PC-9 (cell line): ENCODE results near the gene NIPA2. TPM values are rescaled to one million over a fixed set of nuclear protein-coding genes. Genes with fewer than 3 reads are reported as not detected.

Experiments
- BruUV-seq: library from RNA; stranded (reverse); fragments of 400-500 nt; replicated peaks from 2 replicates; lab custom pipeline; 2021; lab: Mats Ljungman, UMichigan
- CTCF ChIA-PET: fragments of 300-600 bp; sonication (Branson Sonifier 250); formaldehyde crosslinking; loops from one replicate; lab custom pipeline; 2022; ENCODE audit warnings: antibody characterized with exemption; lab: Charles Lee
- POLR2A ChIA-PET: fragments of 300-600 bp; sonication (Branson Sonifier 250); formaldehyde crosslinking; loops from one replicate; lab custom pipeline; 2022; ENCODE audit warnings: antibody characterized with exemption; ENCODE audit not compliant: unreplicated experiment; lab: Charles Lee
- DNase-seq, 2 experiments: peaks; one replicate each; pipeline versions ENCODE4 v3.0.0 to v3.0.0-alpha.2; 2015 to 2022; ENCODE audit warnings: mixed read lengths in 1 of 2
- H2AFZ ChIP-seq: fragments of 200-600 bp; sonication (generic); 2 replicates; pipeline ENCODE4 v1.8.1; 2017; ENCODE audit warnings: antibody characterized with exemption
- H3F3A ChIP-seq: fragments of 200-600 bp; sonication (generic); 2 replicates; pipeline ENCODE4 v1.8.1; 2017; ENCODE audit warnings: antibody characterized with exemption, mild to moderate bottlenecking, low read depth; ENCODE audit not compliant: insufficient read depth
- H3K27ac ChIP-seq: fragments of 200-600 bp; sonication (generic); 2 replicates; pipeline ENCODE4 v1.6.1; 2016; ENCODE audit warnings: mixed run types
- H3K27me3 ChIP-seq: fragments of 200-600 bp; sonication (generic); 2 replicates; pipeline ENCODE4 v1.6.1; 2016; ENCODE audit warnings: low read depth, mixed run types; ENCODE audit not compliant: insufficient read depth
- H3K36me3 ChIP-seq: fragments of 200-600 bp; sonication (generic); 2 replicates; pipeline ENCODE4 v1.6.1; 2016; ENCODE audit warnings: low read depth, mixed run types
- H3K4me1 ChIP-seq: fragments of 200-600 bp; sonication (generic); replicated peaks from 2 replicates; pipeline ENCODE4 v1.6.1; 2016; ENCODE audit warnings: mixed run types; ENCODE audit not compliant: insufficient read depth
- H3K4me2 ChIP-seq: fragments of 200-600 bp; sonication (generic); 2 replicates; pipeline ENCODE4 v1.6.1; 2017; ENCODE audit warnings: mixed run types
- H3K4me3 ChIP-seq: fragments of 200-600 bp; sonication (generic); 2 replicates; pipeline ENCODE4 v1.6.1; 2016; ENCODE audit warnings: mixed run types
- H3K79me2 ChIP-seq: fragments of 200-600 bp; sonication (generic); 2 replicates; pipeline ENCODE4 v1.6.1; 2017; ENCODE audit warnings: low read depth, mixed run types
- H3K9me2 ChIP-seq: fragments of 200-600 bp; sonication (generic); 2 replicates; pipeline ENCODE4 v1.8.1; 2017; ENCODE audit warnings: mild to moderate bottlenecking; ENCODE audit not compliant: insufficient read depth
- H3K9me3 ChIP-seq: fragments of 200-600 bp; sonication (generic); 2 replicates; pipeline ENCODE4 v1.8.1; 2016; ENCODE audit warnings: low read depth; ENCODE audit not compliant: insufficient read depth
- H4K20me1 ChIP-seq: fragments of 200-600 bp; sonication (generic); 2 replicates; pipeline ENCODE4 v1.8.1; 2017; ENCODE audit not compliant: insufficient read depth
- EZH2 ChIP-seq: fragments of 200-600 bp; sonication (generic); IDR thresholded peaks from 2 replicates; pipeline ENCODE4 v1.8.0; 2017; ENCODE audit warnings: antibody characterized with exemption, low read depth
- intact Hi-C: fragments of 100-400 bp; cut with micrococcal nuclease; formaldehyde crosslinking; loops from one replicate; pipeline ENCODE4 v1.10.0; 2022; ENCODE audit not compliant: unreplicated experiment
- total RNA-seq: library from RNA; stranded (reverse); gene quantifications from 2 replicates; pipeline ENCODE4 v1.2.3, GENCODE V29; 2021
- TF ChIP-seq, protein P1 (sequence below): fragments of 200-600 bp; sonication (generic); conservative IDR thresholded peaks from 2 replicates; pipeline ENCODE4 v1.6.1; 2017; ENCODE audit warnings: mixed run types, antibody characterized with exemption, mild to moderate bottlenecking, moderate library complexity

NIPA2 gene
- total RNA-seq, 1 experiment from 2014 or later, result 65.6 TPM

DNA sequence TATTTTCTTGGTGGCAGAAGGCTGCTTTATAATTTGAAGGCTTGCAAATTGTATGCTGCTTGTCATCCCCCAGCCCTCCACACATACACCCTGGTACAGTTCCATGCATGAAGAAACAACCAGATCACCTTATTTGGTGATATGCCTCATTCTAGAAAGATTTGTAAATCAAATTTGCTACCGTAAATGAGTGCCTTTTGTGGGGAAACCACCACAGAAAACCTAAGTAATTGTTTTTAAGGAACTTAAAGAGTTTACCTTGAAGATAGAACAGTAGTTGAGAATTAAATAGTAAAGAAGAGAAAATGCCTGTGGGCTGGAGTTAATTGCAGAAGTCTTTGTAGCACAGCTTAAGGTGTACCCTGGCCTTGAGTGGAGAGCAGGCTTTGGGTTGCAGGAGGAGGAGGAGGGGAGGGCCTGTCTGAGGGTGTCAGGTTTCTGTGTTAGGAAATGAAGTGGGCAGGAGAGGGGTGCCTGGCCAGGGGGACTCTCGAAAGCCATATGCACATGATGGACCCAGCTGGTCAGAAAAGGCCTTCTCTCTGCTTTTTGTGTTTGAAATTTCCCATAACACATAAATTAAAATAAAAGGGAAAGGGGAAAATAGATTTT, 6.9 kb downstream of the NIPA2 start:
- peaks cover 51% of the 10 kb centered on the region for H4K20me1 ChIP-seq
- no peaks in the 10 kb centered on the region for H3K9me2 ChIP-seq
- no peak overlapping the region for H3K4me3 ChIP-seq
- H3K27ac ChIP-seq, result no peak overlapping the region
- H3K9me3 ChIP-seq, result no peaks in the 10 kb centered on the region
- H3K4me1 ChIP-seq, result peaks cover 5% of the 10 kb centered on the region
- no peak overlapping the region for H2AFZ ChIP-seq
- intact Hi-C loops, result no loop called here
- ChIA-PET CTCF (no interaction called here), POLR2A (no interaction called here)
- no peak for DNase-seq
- H3K27me3 ChIP-seq, result no peaks in the 10 kb centered on the region
- no peaks in the 10 kb centered on the region for H3K36me3 ChIP-seq
- no peak overlapping the region for H3K4me2 ChIP-seq
- H3K79me2 ChIP-seq, result peaks cover 82% of the 10 kb centered on the region
- no TSS peak for BruUV-seq
- no peaks in the 10 kb centered on the region; the same call in 1 of the 2 replicates for H3F3A ChIP-seq
- TF ChIP-seq EZH2, result no peak
- TF ChIP-seq, protein P1, sequence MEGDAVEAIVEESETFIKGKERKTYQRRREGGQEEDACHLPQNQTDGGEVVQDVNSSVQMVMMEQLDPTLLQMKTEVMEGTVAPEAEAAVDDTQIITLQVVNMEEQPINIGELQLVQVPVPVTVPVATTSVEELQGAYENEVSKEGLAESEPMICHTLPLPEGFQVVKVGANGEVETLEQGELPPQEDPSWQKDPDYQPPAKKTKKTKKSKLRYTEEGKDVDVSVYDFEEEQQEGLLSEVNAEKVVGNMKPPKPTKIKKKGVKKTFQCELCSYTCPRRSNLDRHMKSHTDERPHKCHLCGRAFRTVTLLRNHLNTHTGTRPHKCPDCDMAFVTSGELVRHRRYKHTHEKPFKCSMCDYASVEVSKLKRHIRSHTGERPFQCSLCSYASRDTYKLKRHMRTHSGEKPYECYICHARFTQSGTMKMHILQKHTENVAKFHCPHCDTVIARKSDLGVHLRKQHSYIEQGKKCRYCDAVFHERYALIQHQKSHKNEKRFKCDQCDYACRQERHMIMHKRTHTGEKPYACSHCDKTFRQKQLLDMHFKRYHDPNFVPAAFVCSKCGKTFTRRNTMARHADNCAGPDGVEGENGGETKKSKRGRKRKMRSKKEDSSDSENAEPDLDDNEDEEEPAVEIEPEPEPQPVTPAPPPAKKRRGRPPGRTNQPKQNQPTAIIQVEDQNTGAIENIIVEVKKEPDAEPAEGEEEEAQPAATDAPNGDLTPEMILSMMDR, result no peak

DNA sequence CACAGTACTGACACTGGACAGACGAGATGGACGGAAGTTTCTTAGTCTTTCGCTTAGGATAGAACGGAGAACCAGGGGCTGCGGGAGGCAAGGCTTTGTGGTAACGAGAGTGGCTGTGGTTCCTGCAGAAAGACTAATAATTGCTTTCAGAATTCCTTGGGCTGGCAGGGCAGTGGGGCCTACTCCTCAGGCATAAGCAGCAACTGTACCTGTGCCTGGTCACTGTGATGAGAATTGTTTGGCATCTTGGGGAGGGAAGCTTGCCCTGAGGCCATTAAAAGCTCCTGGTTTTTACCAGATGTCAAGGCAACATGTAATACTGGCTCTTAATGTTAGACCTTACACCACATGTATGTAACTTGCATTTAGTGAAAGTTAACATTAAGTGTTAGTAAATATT, 7.6 kb downstream of the NIPA2 start:
- no peak for DNase-seq
- no peak overlapping the region for H3K4me2 ChIP-seq
- BruUV-seq, result no TSS peak
- CTCF ChIA-PET, result no interaction called here
- no peak overlapping the region for H3K4me3 ChIP-seq
- no peaks in the 10 kb centered on the region for H3K9me3 ChIP-seq
- H3K4me1 ChIP-seq, result no peaks in the 10 kb centered on the region
- H3F3A ChIP-seq, result no peaks in the 10 kb centered on the region
- H4K20me1 ChIP-seq, result peaks cover 56% of the 10 kb centered on the region
- no peak overlapping the region for H3K27ac ChIP-seq
- peaks cover 80% of the 10 kb centered on the region for H3K79me2 ChIP-seq
- H3K9me2 ChIP-seq, result no peaks in the 10 kb centered on the region
- intact Hi-C loops, result no loop called here
- no peak overlapping the region for H2AFZ ChIP-seq
- POLR2A ChIA-PET, result no interaction called here
- H3K36me3 ChIP-seq, result no peaks in the 10 kb centered on the region
- no peak for TF ChIP-seq EZH2
- TF ChIP-seq, protein P1, result no peak
- H3K27me3 ChIP-seq, result no peaks in the 10 kb centered on the region

GRCh38 chr15:22850055-22850454, 11.6 kb downstream of the NIPA2 start:
- H3K9me2 ChIP-seq, result no peaks in the 10 kb centered on the region
- TF ChIP-seq EZH2, result no peak
- TF ChIP-seq, protein P1, result no peak
- H3K4me2 ChIP-seq, result no peak overlapping the region
- ChIA-PET POLR2A (no interaction called here), CTCF (no interaction called here)
- H2AFZ ChIP-seq, result no peak overlapping the region
- H3K36me3 ChIP-seq, result no peaks in the 10 kb centered on the region
- H3F3A ChIP-seq, result no peaks in the 10 kb centered on the region
- no peaks in the 10 kb centered on the region for H3K27me3 ChIP-seq
- H3K4me1 ChIP-seq, result no peaks in the 10 kb centered on the region
- no peak for DNase-seq
- intact Hi-C loops, result no loop called here
- no TSS peak for BruUV-seq
- H3K27ac ChIP-seq, result no peak overlapping the region
- no peak overlapping the region for H3K4me3 ChIP-seq
- H4K20me1 ChIP-seq, result peaks cover 33% of the 10 kb centered on the region
- peaks cover 41% of the 10 kb centered on the region for H3K79me2 ChIP-seq
- H3K9me3 ChIP-seq, result no peaks in the 10 kb centered on the region
